Transverse colon (tissue), 4 donors: ENCODE results near the gene ZNF789. TPM values are rescaled to one million over a fixed set of nuclear protein-coding genes. Genes with fewer than 3 reads are reported as not detected.

Experiments used
- DNase-seq: peaks from one replicate; pipeline ENCODE4 v3.0.0-alpha.2; 2019
- H3K27ac ChIP-seq, 4 donors: fragments of 200-600 bp; sonication (generic); 2 replicates each; pipeline ENCODE4 v1.5.1; 2016 to 2018; ENCODE audit warnings: inconsistent platforms in 4 of 4
- H3K27me3 ChIP-seq: fragments of 200-600 bp; sonication (generic); 2 replicates; pipeline ENCODE4 v1.5.1; 2017; ENCODE audit warnings: inconsistent platforms
- H3K36me3 ChIP-seq, 4 donors: fragments of 200-600 bp; sonication (generic); 2 replicates each; pipeline ENCODE4 v1.5.1; 2017 to 2019; ENCODE audit warnings: inconsistent platforms in 4 of 4
- H3K4me1 ChIP-seq, 4 donors: fragments of 200-600 bp; sonication (generic); 2 replicates each; pipeline ENCODE4 v1.5.1; 2017 to 2020; ENCODE audit warnings: inconsistent platforms in 4 of 4
- H3K4me3 ChIP-seq, 4 donors: fragments of 200-600 bp; sonication (generic); 1 replicate in 1 of 4; 2 replicates in 3 of 4; pipeline versions ENCODE4 v1.5.1 to v1.6.1; 2017 to 2019; ENCODE audit warnings: inconsistent platforms in 4 of 4
- H3K9me3 ChIP-seq, 2 donors: fragments of 200-600 bp; sonication (generic); 2 replicates each; pipeline ENCODE4 v1.5.1; 2017 to 2019; ENCODE audit warnings: inconsistent platforms in 2 of 2
- EP300 ChIP-seq: sonication (generic); formaldehyde crosslinking; IDR thresholded peaks from one replicate; pipeline ENCODE4 v1.6.1; 2017; ENCODE audit warnings: antibody characterized with exemption, low read depth
- POLR2A ChIP-seq: fragments of 450-650 bp; IDR thresholded peaks from one replicate; pipeline ENCODE4 v1.6.1; 2016; ENCODE audit warnings: antibody characterized with exemption, mild to moderate bottlenecking, moderate library complexity
- POLR2AphosphoS5 ChIP-seq, 3 donors: sonication (generic); formaldehyde crosslinking; IDR thresholded peaks; one replicate each; pipeline ENCODE4 v1.6.1; 2016; ENCODE audit warnings: antibody characterized with exemption in 3 of 3
- WGBS, 2 donors: methylation state at CpG; one replicate each; pipeline ENCODE4 v1.1.5; 2018; ENCODE audit warnings: low coverage in 1 of 2; 5-methylcytosine and 5-hydroxymethylcytosine counted together
- in situ Hi-C, 4 donors: fragments of 200-750 bp; cut with MboI; loops; one replicate each; pipeline versions ENCODE4 v1.15.0 to v1.15.1; 2017; ENCODE audit warnings: low sequenced_read_pairs in 3 of 4, low pct_ligation_motif_present in 1 of 4, low pct_unique_long_range_greater_than_20kb in 1 of 4
- intact Hi-C: fragments of 100-400 bp; cut with DNase I; formaldehyde crosslinking; loops from one replicate; pipeline ENCODE4 v1.15.1; 2023; ENCODE audit warnings: low total_unique reads
- total RNA-seq, 4 donors: library from RNA; depleted of rRNA; stranded (reverse); fragments of >200 nt; gene quantifications; one replicate each; pipeline ENCODE4 v1.1.0, GENCODE V29; 2016
- TF ChIP-seq, protein P1 (sequence below), 5 experiments: fragments of 200-600 bp in 3 of 5; fragments of 450-650 bp in 2 of 5; sonication (generic) in 3 of 5; IDR thresholded peaks; 1 replicate in 2 of 5; 2 replicates in 3 of 5; pipeline ENCODE4 v1.5.1; 2016 to 2017; ENCODE audit warnings: antibody characterized with exemption in 5 of 5, inconsistent platforms in 3 of 5, mild to moderate bottlenecking in 2 of 5, moderate library complexity in 1 of 5

ZNF789 gene
- total RNA-seq, 4 donors from 2014 or later = 17.2 to 30.7 (median 20.1) TPM

- H3K36me3 ChIP-seq = peaks cover 0 to 30% (median 11%) of the 10 kb centered on the region in 4 donors
- intact Hi-C loops (no loop called here), in situ Hi-C loops (no loop called here)
- no peak for DNase-seq
- no peak overlapping the region for H3K4me3 ChIP-seq
- H3K9me3 ChIP-seq = no peaks in the 10 kb centered on the region
- WGBS, 2 donors = 67 to 92% methylated on average over 1 to 3 of the region's 3 CpGs
- no peak for TF ChIP-seq POLR2A
- TF ChIP-seq, protein P1, sequence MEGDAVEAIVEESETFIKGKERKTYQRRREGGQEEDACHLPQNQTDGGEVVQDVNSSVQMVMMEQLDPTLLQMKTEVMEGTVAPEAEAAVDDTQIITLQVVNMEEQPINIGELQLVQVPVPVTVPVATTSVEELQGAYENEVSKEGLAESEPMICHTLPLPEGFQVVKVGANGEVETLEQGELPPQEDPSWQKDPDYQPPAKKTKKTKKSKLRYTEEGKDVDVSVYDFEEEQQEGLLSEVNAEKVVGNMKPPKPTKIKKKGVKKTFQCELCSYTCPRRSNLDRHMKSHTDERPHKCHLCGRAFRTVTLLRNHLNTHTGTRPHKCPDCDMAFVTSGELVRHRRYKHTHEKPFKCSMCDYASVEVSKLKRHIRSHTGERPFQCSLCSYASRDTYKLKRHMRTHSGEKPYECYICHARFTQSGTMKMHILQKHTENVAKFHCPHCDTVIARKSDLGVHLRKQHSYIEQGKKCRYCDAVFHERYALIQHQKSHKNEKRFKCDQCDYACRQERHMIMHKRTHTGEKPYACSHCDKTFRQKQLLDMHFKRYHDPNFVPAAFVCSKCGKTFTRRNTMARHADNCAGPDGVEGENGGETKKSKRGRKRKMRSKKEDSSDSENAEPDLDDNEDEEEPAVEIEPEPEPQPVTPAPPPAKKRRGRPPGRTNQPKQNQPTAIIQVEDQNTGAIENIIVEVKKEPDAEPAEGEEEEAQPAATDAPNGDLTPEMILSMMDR (IDR thresholded peaks at IDR 0.05) = no peak
- no peak for TF ChIP-seq EP300
- H3K4me1 ChIP-seq = no peaks in the 10 kb centered on the region
- H3K27me3 ChIP-seq = no peaks in the 10 kb centered on the region
- H3K27ac ChIP-seq = no peak overlapping the region
Observed at GRCh38 chr7:99521399-99521798, 48.7 kb downstream of the ZNF789 start.

- Histone ChIP-seq H3K4me3 (no peak overlapping the region), H3K4me1 (no peaks in the 10 kb centered on the region), H3K27ac (no peak overlapping the region), H3K9me3 (peaks cover 14 to 17% of the 10 kb centered on the region in 2 donors), H3K36me3 (peaks cover 0 to 48% (median 22%) of the 10 kb centered on the region in 4 donors), H3K27me3 (no peaks in the 10 kb centered on the region)
- in situ Hi-C loops = no loop called here
- TF ChIP-seq, protein P1 (IDR thresholded peaks at IDR 0.05) = peak in 2 of 5 experiments; percentile 12 to 14
- TF ChIP-seq POLR2A (no peak), POLR2AphosphoS5 (IDR thresholded peaks at IDR 0.05) (no peak), EP300 (no peak)
- intact Hi-C loops = no loop called here
- 94% methylated on average over 21 of the region's 21 CpGs; no CpG with 5 or more reads in 1 of the 2 donors for WGBS, 2 donors
- peak; percentile 17 for DNase-seq
Observed at GRCh38 chr7:99525713-99526440, 53.2 kb downstream of the ZNF789 start.

- intact Hi-C loops = no loop called here
- Histone ChIP-seq H3K27me3 (no peaks in the 10 kb centered on the region), H3K27ac (no peak overlapping the region), H3K9me3 (peaks cover 36 to 38% of the 10 kb centered on the region in 2 donors), H3K36me3 (peaks cover 4 to 58% (median 31%) of the 10 kb centered on the region in 4 donors), H3K4me1 (no peaks in the 10 kb centered on the region), H3K4me3 (no peak overlapping the region)
- no peak for DNase-seq
- TF ChIP-seq POLR2A (no peak), POLR2AphosphoS5 (IDR thresholded peaks at IDR 0.05) (no peak), EP300 (no peak)
- TF ChIP-seq, protein P1 (IDR thresholded peaks at IDR 0.05) = no peak
- in situ Hi-C loops = no loop called here
- 94 to 100% methylated on average over 8 to 12 of the region's 12 CpGs for WGBS, 2 donors
Observed at GRCh38 chr7:99531354-99531765, 58.7 kb downstream of the ZNF789 start.

DNA sequence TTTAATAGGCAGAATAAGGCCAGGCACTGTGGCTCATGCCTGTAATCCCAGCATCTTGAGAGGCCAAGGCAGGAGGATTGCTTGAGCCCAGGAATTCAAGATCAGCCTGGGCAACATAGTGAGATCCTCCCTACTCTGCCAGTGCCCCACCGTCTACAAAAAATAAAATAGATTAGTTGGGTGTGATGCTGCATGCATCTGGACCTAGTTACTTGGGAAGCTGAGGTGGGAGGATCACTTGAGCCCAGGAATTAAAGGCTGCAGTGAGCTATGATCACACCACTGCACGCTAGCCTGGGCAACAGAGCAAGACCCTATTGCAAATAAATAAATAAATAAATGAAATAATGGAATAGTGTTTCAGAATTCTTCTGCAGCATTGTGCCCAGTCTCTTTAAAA, 63.0 kb downstream of the ZNF789 start:
- intact Hi-C loops = no loop called here
- no peak overlapping the region for H3K27ac ChIP-seq
- WGBS, 2 donors = 92 to 100% methylated on average over 2 of the region's 2 CpGs
- H3K4me1 ChIP-seq = no peaks in the 10 kb centered on the region
- TF ChIP-seq POLR2A (no peak), POLR2AphosphoS5 (IDR thresholded peaks at IDR 0.05) (no peak), EP300 (no peak)
- TF ChIP-seq, protein P1 (IDR thresholded peaks at IDR 0.05) = no peak
- no peaks in the 10 kb centered on the region for H3K27me3 ChIP-seq
- peaks cover 4 to 20% (median 13%) of the 10 kb centered on the region in 4 donors for H3K36me3 ChIP-seq
- H3K9me3 ChIP-seq = peaks cover 30 to 35% of the 10 kb centered on the region in 2 donors
- in situ Hi-C loops = no loop called here
- DNase-seq = no peak
- H3K4me3 ChIP-seq = no peak overlapping the region

Other genes with a start within 250 kb of the ZNF789 start
- not detected for gene MYH16, start 200.1 kb upstream of the ZNF789 start, total RNA-seq
- gene ARPC1A, start 147.0 kb upstream of the ZNF789 start, total RNA-seq = 100 to 1,000 TPM; 104 to 186 (median 147) TPM
- 100 to 1,000 TPM; 138 to 346 (median 186) TPM for gene ARPC1B, start 98.2 kb upstream of the ZNF789 start, total RNA-seq
- 10 to 100 TPM; 27.7 to 54.9 (median 49.9) TPM for gene PDAP1, start 64.3 kb upstream of the ZNF789 start, total RNA-seq
- gene BUD31, start 63.9 kb upstream of the ZNF789 start, total RNA-seq = 100 to 1,000 TPM in 1 of 4 donors, 10 to 100 TPM in 2, 1 to 10 TPM in 1; 5.0 to 167 (median 50.1) TPM
- gene PTCD1, start 34.1 kb upstream of the ZNF789 start, total RNA-seq = 10 to 100 TPM in 1 of 4 donors, 1 to 10 TPM in 3; 1.8 to 38.2 (median 5.5) TPM
- 10 to 100 TPM; 20.7 to 65.5 (median 24.8) TPM for gene CPSF4, start 33.9 kb upstream of the ZNF789 start, total RNA-seq
- 1,000 to 10,000 TPM in 1 of 4 donors, 100 to 1,000 TPM in 2, 10 to 100 TPM in 1; 61.3 to 1,017 (median 295) TPM for gene ATP5MF, start 6.7 kb upstream of the ZNF789 start, total RNA-seq
- 10 to 100 TPM; 24.5 to 48.7 (median 38.5) TPM for gene ZNF394, start 27.4 kb downstream of the ZNF789 start, total RNA-seq
- gene ZKSCAN5, start 31.8 kb downstream of the ZNF789 start, total RNA-seq = 1 to 10 TPM; 4.5 to 8.7 (median 5.9) TPM
- gene FAM200A, start 79.2 kb downstream of the ZNF789 start, total RNA-seq = 1 to 10 TPM in 2 of 4 donors, under 1 TPM in 1, not detected in 1; 0.40 to 4.2 (median 4.1) TPM
- 100 to 1,000 TPM; 153 to 304 (median 226) TPM for gene ZNF655, start 85.8 kb downstream of the ZNF789 start, total RNA-seq
- gene TMEM225B, start 125.4 kb downstream of the ZNF789 start, total RNA-seq = 1 to 10 TPM in 1 of 4 donors, under 1 TPM in 1, not detected in 2; 0.68 to 1.6 TPM
- 10 to 100 TPM; 14.6 to 58.7 (median 18.1) TPM for gene ZSCAN25, start 144.1 kb downstream of the ZNF789 start, total RNA-seq
- gene CYP3A5, start 207.1 kb downstream of the ZNF789 start, total RNA-seq = 100 to 1,000 TPM; 142 to 543 (median 383) TPM